Measurements from ENCODE around the gene CD320. TPM values are rescaled to one million over a fixed set of nuclear protein-coding genes. Genes with fewer than 3 reads are reported as not detected.

Gene CD320
- total and polyA plus RNA-seq, 2 experiments from 2014 or later = 65.8 to 72.2 TPM

- no peaks in the 10 kb centered on the region for H3K36me3 ChIP-seq (ENCODE audit: low read depth)
- no peak overlapping the region for H3K27ac ChIP-seq
- H3K4me1 ChIP-seq (ENCODE audit: insufficient read depth) = peaks cover 15% of the 10 kb centered on the region
- H3K9me2 ChIP-seq (ENCODE audit: insufficient read depth) = no peaks in the 10 kb centered on the region
- 84 to 87% methylated on average over 17 of the region's 17 CpGs for WGBS, 2 experiments (ENCODE audit: low coverage in 1 of 2, low lambda C conversion rate in 2 of 2, missing lambda C conversion rate in 2 of 2)
- H3K79me2 ChIP-seq (ENCODE audit: insufficient read depth) = no peaks in the 10 kb centered on the region
- no peak for TF ChIP-seq EZH2 (IDR thresholded peaks at IDR 0.05; ENCODE audit: insufficient read depth, poor library complexity, severe bottlenecking)
- no peak for TF ChIP-seq EZH2phosphoT487 (IDR thresholded peaks at IDR 0.05; ENCODE audit: insufficient read depth, low read depth)
- H3K27me3 ChIP-seq (replicated peaks; ENCODE audit: insufficient read depth) = no peaks in the 10 kb centered on the region
- H3K4me2 ChIP-seq (ENCODE audit: unreplicated experiment) = no peak overlapping the region
- DNase-seq = no peak
- no peaks in the 10 kb centered on the region for H4K20me1 ChIP-seq (ENCODE audit: insufficient read depth)
- in situ Hi-C loops (cut with MboI) = no loop called here
- no peak overlapping the region for H2AFZ ChIP-seq
- no peak overlapping the region for H3K4me3 ChIP-seq
- no peaks in the 10 kb centered on the region for H3F3A ChIP-seq (ENCODE audit: insufficient read depth)
- H3K9me3 ChIP-seq (ENCODE audit: low read depth) = no peaks in the 10 kb centered on the region
- no peak overlapping the region for H3K9ac ChIP-seq
These were observed 1.7 kb downstream of the CD320 start for GRCh38 chr19:8306235-8307054.

DNA sequence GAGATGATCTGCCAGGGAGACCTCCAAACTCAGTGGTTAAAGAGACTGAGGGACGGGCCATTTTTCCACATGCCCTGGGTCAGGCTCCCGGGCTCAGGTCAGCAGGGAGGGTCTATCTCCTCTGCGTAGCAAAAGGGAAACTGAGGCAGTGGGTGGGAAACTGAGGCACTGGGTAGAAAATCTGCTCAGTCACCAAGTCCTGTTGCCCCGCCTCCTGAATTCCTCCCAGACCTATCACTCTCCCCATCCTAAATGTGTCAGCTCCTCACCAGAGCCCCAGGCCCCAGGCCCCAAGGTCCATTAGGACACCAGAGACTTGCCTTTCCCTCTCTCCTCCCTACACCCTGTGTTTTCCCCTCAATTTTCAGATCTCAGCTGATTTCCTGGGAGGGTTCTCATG is 2.4 kb downstream of the CD320 start:
- no peak overlapping the region for H3K9ac ChIP-seq
- no peaks in the 10 kb centered on the region for H3K79me2 ChIP-seq (ENCODE audit: insufficient read depth)
- no peaks in the 10 kb centered on the region for H3K27me3 ChIP-seq (replicated peaks; ENCODE audit: insufficient read depth)
- no peaks in the 10 kb centered on the region for H3K9me2 ChIP-seq (ENCODE audit: insufficient read depth)
- no peaks in the 10 kb centered on the region for H3K9me3 ChIP-seq (ENCODE audit: low read depth)
- H3K36me3 ChIP-seq (ENCODE audit: low read depth) = no peaks in the 10 kb centered on the region
- H2AFZ ChIP-seq = no peak overlapping the region
- WGBS, 2 experiments (ENCODE audit: low coverage in 1 of 2, low lambda C conversion rate in 2 of 2, missing lambda C conversion rate in 2 of 2) = 75 to 76% methylated on average over 4 of the region's 4 CpGs
- peaks cover 15% of the 10 kb centered on the region for H3K4me1 ChIP-seq (ENCODE audit: insufficient read depth)
- no peak overlapping the region for H3K4me3 ChIP-seq
- TF ChIP-seq EZH2 (IDR thresholded peaks at IDR 0.05; ENCODE audit: insufficient read depth, poor library complexity, severe bottlenecking) (no peak), EZH2phosphoT487 (IDR thresholded peaks at IDR 0.05; ENCODE audit: insufficient read depth, low read depth) (no peak)
- no peak overlapping the region for H3K4me2 ChIP-seq (ENCODE audit: unreplicated experiment)
- no peaks in the 10 kb centered on the region for H3F3A ChIP-seq (ENCODE audit: insufficient read depth)
- H3K27ac ChIP-seq = no peak overlapping the region
- in situ Hi-C loops (cut with MboI) = no loop called here
- no peak for DNase-seq
- no peaks in the 10 kb centered on the region for H4K20me1 ChIP-seq (ENCODE audit: insufficient read depth)

DNA sequence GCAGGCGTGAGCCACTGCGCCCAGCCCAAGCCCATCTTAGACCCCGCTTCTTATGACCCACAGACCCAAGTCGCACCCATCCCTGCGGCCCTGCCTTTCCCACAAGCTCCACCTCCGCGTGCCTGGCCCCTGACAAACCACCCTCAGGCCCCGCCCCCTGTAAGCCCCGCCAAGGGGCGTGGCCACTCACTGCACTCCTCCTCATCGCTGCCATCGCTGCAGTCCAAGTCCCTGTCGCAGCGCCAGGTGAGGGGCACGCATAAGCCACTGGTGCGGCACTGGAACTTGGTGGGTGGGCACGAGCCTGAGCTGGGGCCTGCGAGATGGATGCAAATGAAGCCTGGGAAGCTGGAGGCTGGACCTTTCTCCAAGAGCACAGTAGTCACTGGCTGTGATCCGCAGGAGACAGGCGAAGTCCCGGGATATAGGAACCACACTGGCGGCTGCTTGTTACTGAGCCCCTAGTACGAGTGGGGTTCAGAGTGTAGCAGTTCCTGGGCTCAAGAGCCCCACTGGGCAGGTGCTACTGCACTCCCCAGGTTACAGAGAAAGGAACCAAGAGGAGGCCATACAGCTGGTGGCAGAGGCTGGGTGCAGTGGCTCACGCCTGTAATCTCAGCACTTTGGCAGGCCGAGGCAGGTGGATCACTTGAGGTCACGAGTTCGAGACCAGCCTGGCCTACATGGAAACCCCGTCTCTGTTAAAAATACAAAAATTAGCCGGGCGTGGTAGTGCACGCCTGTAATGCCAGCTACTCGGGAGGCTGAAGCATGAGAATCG is 3.1 kb downstream of the CD320 start:
- Histone ChIP-seq H3K4me1 (ENCODE audit: insufficient read depth) (peaks cover 15% of the 10 kb centered on the region), H3K27me3 (replicated peaks; ENCODE audit: insufficient read depth) (no peaks in the 10 kb centered on the region), H3F3A (ENCODE audit: insufficient read depth) (no peaks in the 10 kb centered on the region), H2AFZ (no peak overlapping the region), H3K9me2 (ENCODE audit: insufficient read depth) (no peaks in the 10 kb centered on the region), H3K4me3 (no peak overlapping the region), H3K36me3 (ENCODE audit: low read depth) (no peaks in the 10 kb centered on the region), H3K9me3 (ENCODE audit: low read depth) (no peaks in the 10 kb centered on the region), H3K9ac (no peak overlapping the region), H4K20me1 (ENCODE audit: insufficient read depth) (no peaks in the 10 kb centered on the region), H3K79me2 (ENCODE audit: insufficient read depth) (no peaks in the 10 kb centered on the region), H3K27ac (no peak overlapping the region), H3K4me2 (ENCODE audit: unreplicated experiment) (no peak overlapping the region)
- TF ChIP-seq EZH2phosphoT487 (IDR thresholded peaks at IDR 0.05; ENCODE audit: insufficient read depth, low read depth) (no peak), EZH2 (IDR thresholded peaks at IDR 0.05; ENCODE audit: insufficient read depth, poor library complexity, severe bottlenecking) (no peak)
- no peak for DNase-seq
- 79% methylated on average over 31 to 33 of the region's 33 CpGs for WGBS, 2 experiments (ENCODE audit: low coverage in 1 of 2, low lambda C conversion rate in 2 of 2, missing lambda C conversion rate in 2 of 2)
- in situ Hi-C loops (cut with MboI) = no loop called here

GRCh38 chr19:8302734-8303133 is 5.4 kb downstream of the CD320 start:
- in situ Hi-C loops (cut with MboI) = no loop called here
- Histone ChIP-seq H3K9me2 (ENCODE audit: insufficient read depth) (no peaks in the 10 kb centered on the region), H2AFZ (no peak overlapping the region), H3K4me3 (no peak overlapping the region), H3K4me1 (ENCODE audit: insufficient read depth) (peaks cover 6% of the 10 kb centered on the region; the same call in 1 of the 2 replicates), H3K27me3 (replicated peaks; ENCODE audit: insufficient read depth) (no peaks in the 10 kb centered on the region), H3K9ac (no peak overlapping the region), H3F3A (ENCODE audit: insufficient read depth) (no peaks in the 10 kb centered on the region), H4K20me1 (ENCODE audit: insufficient read depth) (no peaks in the 10 kb centered on the region), H3K4me2 (ENCODE audit: unreplicated experiment) (no peak overlapping the region), H3K9me3 (ENCODE audit: low read depth) (no peaks in the 10 kb centered on the region), H3K27ac (no peak overlapping the region), H3K79me2 (ENCODE audit: insufficient read depth) (no peaks in the 10 kb centered on the region), H3K36me3 (ENCODE audit: low read depth) (no peaks in the 10 kb centered on the region)
- 76 to 81% methylated on average over 6 to 7 of the region's 7 CpGs for WGBS, 2 experiments (ENCODE audit: low coverage in 1 of 2, low lambda C conversion rate in 2 of 2, missing lambda C conversion rate in 2 of 2)
- no peak for DNase-seq
- TF ChIP-seq EZH2 (IDR thresholded peaks at IDR 0.05; ENCODE audit: insufficient read depth, poor library complexity, severe bottlenecking) (no peak), EZH2phosphoT487 (IDR thresholded peaks at IDR 0.05; ENCODE audit: insufficient read depth, low read depth) (no peak)
